Measurements from ENCODE around the gene MCEE.
A peak's percentile ranks its signal among the peaks of the same experiment; 100 is the strongest.
"Not testable (repeated sequence)": the region's sequence is repeated elsewhere in the genome, so short reads cannot be mapped to it uniquely, and the experiment has no call there.

MCEE gene

DNA sequence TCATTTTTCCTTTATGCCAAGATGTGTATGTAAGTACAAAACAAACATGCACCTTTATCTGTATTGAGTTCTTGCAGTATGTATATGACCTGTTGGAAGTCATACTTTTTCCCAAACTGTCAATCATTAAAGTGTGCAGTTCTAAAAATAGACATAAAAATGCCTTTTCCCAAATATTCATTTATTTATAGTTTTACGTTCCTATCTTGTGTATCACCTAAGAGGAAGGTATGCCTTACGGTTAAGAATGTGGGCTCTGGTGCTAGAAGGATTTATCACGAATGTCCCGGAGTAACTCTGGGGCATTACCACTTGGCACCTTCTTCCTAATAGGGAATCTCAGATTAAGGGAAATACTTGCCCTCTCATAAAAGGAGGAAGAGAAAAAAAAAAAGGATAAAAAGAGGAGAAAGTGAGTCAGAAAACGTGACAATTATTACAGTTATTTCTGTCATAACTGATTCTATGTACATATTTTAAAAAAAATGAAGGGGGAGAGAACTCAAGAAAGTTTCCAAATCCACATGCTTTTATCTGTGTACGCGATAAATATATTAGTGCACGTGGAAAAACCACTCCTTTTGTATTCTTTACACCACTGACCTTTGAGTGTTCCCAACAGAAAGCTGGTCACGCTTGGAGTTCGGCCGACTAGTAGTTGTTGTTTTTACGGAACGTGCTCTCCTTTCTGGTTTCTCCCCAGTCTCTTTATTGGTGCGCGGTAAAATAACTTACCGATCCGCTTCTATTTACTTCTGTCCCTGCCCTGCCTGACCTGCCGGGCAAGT lies 721 bp downstream of the MCEE start:
- peak overlapping the region; percentile 81 for H3K27ac ChIP-seq
- no peak for DNase-seq (ENCODE audit: low read depth, low spot score)

- no peak overlapping the region for H3K27ac ChIP-seq
- DNase-seq (ENCODE audit: low read depth, low spot score): no peak
Measured at GRCh38 chr2:71126957-71127356, 3.1 kb downstream of the MCEE start.

DNA sequence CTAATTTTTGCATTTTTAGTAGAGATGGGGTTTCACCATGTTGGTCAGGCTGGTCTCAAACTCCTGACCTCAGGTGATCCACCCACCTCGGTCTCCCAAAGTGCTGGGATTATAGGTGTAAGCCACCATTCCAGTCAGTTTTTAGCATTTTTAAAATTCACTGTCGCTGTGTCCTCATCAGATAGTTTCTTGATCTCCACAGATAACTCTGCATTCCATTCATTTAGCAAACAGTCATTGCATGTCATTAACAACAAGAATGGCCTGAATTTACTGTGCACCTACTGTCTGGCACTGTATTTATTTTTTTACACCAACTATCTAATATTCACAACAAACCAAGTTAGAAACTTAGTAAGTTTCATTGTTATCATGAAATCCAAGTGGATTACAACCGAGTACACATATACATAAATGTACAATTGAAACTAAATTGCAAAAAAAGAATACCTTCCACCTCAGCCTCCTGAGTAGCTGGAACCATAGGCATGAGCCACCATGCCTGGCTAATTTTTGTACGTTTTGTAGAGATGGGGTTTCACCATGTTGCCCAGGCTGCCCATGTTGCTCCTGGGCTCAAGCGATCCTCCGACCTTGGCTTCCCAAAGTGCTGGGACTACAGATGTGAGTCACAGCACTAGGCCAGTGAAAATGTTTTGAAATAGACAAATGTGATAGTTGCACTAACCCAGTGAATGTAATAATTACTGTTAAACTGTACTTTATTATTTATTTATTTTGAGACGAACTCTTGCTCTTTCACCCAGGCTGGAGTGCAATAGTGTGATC lies 4.3 kb downstream of the MCEE start:
- DNase-seq (ENCODE audit: low read depth, low spot score): no peak

DNA sequence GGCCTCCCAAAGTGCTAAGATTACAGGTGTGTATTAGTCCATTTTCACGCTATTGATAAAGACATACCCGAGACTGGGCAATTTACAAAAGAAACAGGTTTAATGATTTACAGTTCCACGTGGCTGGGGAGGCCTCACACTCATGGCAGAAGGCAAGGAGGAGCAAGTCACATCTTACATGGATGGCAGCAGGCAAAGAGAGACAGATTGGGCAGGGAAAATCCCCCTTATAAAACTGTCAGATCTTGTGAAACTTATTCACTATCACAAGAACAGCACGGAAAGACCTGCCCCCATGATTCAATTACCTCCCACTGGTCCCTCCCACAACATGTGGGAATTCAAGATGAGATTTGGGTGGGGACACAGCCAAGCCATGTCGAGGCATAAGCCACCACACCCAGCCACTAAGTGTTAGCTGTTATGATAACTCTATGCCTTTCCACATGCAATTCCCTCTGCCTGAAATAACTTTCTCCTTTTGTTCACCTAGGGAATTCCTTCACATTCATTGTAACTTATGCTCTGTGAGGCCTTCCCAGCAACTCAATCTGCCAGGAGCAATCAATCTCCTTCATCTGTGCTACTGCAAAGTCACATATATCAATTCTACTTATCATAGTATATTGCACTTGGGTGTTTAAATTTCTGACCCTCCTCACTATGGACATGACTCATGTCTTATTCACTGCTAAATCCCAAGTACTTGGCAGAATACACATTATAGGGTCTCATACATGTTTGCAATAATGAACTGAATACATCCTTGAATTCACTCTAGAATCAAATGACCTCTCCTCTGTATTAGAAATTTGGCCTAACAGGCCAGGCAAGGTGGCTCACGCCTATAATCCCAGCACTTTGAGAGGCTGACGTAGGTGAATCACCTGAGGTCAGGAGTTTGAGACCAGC lies 7.4 kb downstream of the MCEE start:
- no peak for DNase-seq (ENCODE audit: low read depth, low spot score)
- H3K27ac ChIP-seq: no peak overlapping the region

More for the DNA sequence above, 4.3 kb downstream of the MCEE start:
- H3K27ac ChIP-seq: no peak overlapping the region

- no peak overlapping the region for H3K27ac ChIP-seq
- no peak for DNase-seq (ENCODE audit: low read depth, low spot score)
Measured at GRCh38 chr2:71121479-71121878, 8.6 kb downstream of the MCEE start.

GRCh38 chr2:71120195-71120594 lies 9.8 kb downstream of the MCEE start:
- no peak overlapping the region for H3K27ac ChIP-seq
- DNase-seq (ENCODE audit: low read depth, low spot score): no peak

GRCh38 chr2:71117063-71117462 lies 13.0 kb downstream of the MCEE start:
- DNase-seq (ENCODE audit: low read depth, low spot score): no peak
- H3K27ac ChIP-seq: no peak overlapping the region

- no peak for DNase-seq (ENCODE audit: low read depth, low spot score)
Measured at GRCh38 chr2:71113843-71114242, 16.2 kb downstream of the MCEE start.

GRCh38 chr2:71108091-71108490 lies 21.9 kb downstream of the MCEE start:
- H3K27ac ChIP-seq: no peak overlapping the region
- no peak for DNase-seq (ENCODE audit: low read depth, low spot score)

More at GRCh38 chr2:71113843-71114242, 16.2 kb downstream of the MCEE start:
- no peak overlapping the region for H3K27ac ChIP-seq

DNA sequence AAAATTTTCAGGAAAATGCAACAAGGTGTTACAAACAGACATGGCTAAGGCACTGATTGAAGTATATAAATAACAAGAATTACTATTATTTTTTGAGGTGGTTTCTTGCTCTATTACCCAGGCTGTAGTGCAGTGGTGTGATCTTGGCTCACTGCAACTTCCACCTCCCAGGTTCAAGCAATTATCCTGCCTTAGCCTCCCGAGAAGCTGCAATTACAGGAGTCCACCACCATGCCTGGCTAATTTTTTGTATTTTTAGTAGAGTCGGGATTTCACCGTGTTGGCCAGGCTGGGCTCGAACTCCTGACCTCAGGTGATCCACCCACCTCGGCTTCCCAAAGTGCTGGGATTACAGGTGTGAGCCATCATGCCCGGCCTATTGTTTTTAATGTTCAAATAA lies 23.6 kb downstream of the MCEE start:
- H3K27ac ChIP-seq; DNase-seq (ENCODE audit: low read depth, low spot score): not testable (repeated sequence)

GRCh38 chr2:71103809-71104208 lies 26.2 kb downstream of the MCEE start:
- DNase-seq (ENCODE audit: low read depth, low spot score): no peak
- H3K27ac ChIP-seq: no peak overlapping the region

DNA sequence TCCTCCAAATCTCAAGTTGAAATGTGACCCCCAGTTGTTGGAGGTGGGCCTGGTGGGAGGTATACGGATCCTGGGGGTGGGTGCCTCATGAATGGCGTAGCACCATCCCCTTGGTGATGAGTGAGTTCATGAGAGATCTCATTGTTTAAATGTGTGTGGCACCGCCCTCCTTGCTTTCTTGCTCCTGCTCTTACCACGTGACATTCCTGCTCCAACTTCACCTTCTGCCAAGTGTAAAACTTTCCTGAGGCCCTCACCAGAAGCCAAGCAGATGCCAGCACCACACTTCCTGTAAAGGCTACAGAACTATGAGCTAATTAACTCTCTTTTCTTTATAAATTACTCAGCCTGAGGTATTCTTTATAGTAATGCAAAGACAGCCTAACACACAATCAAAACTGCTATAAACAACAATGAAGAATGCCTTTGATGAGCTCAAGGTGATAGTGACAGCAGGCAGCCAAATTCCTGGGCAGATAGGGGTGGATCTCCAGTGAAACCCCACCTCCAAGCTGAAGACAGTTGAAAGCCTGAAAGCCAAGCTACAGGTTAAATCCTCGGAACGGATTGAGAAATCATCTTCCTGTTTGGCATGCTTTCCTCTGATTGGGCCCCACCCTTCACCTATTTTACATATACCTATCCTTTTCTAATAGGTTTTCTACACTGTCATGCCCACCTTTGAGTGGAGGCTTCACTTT lies 26.9 kb downstream of the MCEE start:
- H3K27ac ChIP-seq: peak overlapping the region; percentile 31
- no peak for DNase-seq (ENCODE audit: low read depth, low spot score)

DNA sequence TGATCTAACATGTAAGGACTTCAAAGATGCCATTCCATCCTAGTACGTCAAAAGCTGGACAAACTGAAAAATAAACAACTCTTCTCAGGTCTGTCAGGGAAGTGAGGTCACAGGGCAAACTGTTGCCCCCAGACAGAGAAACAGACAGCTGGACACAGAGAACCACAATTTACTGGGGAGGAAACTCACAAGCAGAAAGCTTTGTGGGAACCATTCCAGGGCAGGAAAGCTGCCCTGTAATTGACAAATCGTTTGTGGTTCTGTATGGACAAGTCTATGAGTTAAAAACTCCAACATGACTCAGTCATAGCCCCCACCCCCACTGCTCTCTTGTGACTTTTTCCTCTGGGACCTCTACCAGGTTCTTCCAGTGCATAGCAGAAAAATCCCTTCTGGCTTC lies 28.4 kb downstream of the MCEE start:
- H3K27ac ChIP-seq: peak overlapping the region; percentile 31
- DNase-seq (ENCODE audit: low read depth, low spot score): peak; percentile 39

DNA sequence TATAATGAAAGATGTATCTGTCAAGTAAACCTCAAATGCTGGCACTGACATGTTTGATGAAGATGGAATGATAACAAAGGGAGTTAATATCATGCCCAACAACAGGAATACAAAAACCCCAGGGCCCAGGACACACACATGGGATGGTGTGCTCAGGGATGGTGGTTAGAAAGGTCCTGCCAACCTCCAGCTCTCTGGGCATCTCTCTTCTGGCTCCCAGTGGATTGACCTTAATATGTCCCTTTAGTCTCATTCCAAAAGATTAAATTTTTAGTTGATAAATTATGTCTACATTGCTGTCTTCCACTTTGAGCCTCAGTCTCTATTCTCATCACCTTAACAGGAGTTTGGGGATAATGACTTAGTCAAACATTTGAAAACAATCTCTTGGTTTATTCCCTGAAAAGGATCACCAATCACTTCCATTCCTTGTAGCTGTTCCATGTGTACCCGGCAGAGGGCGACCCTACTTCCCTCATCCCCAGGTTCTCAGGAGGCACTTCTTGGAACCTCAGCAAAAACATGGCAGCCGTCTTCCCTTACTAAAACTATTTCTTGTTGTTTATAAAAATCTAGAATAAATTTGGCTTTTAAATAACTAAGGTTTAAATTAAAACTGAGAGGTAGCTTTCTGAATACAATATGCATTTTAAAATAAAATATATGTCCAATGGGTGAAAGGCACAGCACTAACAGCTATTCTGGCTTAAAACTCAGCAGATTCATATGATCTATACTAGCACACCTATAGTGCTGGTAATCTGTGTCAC lies 29.6 kb downstream of the MCEE start:
- no peak overlapping the region for H3K27ac ChIP-seq
- DNase-seq (ENCODE audit: low read depth, low spot score): no peak

DNA sequence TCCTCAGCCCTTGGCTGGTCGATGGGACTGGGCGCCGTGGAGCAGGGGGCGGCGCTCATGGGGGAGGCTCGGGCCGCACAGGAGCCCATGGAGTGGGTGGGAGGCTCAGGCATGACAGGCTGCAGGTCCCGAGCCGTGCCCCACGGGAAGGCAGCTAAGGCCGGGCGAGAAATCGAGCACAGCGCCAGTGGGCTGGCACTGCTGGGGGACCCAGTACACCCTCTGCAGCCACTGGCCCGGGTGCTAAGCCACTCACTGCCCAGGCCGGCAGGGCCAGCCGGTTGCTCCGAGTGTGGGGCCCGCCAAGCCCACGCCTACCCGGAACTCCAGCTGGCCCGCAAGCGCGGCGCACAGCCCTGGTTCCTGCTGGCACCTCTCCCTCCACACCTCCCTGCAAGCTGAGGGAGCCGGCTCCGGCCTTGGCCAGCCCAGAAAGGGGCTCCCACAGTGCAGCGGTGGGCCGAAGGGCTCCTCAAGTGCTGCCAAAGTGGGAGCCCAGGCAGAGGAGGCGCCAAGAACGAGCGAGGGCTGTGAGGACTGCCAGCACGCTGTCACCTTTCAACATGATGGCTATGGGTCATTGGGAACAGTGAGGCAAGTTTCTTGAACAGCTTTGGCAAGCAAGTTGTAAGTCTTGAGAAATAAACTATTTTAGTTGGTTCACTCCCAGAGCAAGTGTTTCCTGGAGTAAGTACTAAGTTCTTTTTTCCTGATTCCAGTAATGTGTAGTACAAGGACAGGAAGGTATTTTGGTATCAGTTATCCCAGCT lies 37.4 kb downstream of the MCEE start:
- H3K27ac ChIP-seq; DNase-seq (ENCODE audit: low read depth, low spot score): not testable (repeated sequence)

GRCh38 chr2:71091808-71092207 lies 38.2 kb downstream of the MCEE start:
- not testable (repeated sequence) for H3K27ac ChIP-seq; DNase-seq (ENCODE audit: low read depth, low spot score)

DNA sequence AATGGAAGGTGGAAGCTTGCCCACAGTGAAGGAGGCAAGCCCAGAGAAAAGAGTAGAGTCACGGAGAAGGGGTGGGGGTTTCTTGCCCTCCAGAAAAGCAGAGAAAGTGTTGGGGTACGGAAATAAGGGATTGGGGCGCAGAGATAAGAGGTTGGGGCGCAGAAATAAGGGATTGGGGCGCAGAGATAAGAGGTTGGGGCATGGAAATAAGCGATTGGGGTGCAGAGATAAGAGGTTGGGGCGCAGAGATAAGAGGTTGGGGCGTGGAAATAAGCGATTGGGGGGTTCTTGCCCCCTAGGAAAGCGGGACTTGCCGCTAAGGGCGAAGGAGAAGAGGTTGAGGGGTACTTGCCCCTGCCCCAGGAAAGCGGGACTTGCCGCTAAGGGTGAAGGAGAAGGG lies 40.6 kb downstream of the MCEE start:
- not testable (repeated sequence) for DNase-seq (ENCODE audit: low read depth, low spot score); H3K27ac ChIP-seq

DNA sequence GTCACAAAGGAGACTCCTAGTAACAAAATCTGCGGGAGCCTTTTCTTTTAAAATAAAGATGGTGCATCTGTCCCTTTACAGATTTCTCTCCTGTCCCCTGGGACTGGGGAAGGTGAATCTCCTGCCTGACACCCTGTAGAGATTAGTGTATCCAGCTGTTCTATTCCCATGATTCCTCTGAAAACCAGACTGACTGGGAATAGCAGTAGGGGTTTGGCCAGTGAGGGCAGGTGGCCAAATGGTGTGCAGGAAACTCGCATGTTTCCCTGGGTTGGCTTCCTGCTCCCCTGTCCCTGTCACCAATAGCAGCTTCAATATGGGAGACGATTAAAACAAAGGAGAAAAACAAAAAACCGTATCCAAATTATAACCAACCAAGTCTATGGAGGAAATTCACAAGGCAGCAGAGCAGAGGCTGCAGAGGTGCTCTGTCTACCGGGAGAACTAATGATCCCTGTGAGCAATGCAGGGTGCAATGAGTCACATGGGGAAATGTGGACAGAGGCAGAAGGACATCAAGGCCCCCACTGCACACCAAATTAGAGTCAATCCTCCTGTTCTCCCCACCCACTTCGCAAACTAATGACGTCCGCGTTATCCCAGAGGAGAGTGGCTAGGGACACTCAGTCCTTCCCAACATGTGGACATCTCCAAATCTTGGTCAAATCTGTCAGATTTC lies 44.6 kb downstream of the MCEE start:
- DNase-seq (ENCODE audit: low read depth, low spot score); H3K27ac ChIP-seq: not testable (repeated sequence)
